ENCODE results near the gene FERMT2.

FERMT2 gene

GRCh38 chr14:52954346-52955214 is 3.7 kb upstream of the FERMT2 start:
- CTCF ChIA-PET: interaction anchor here (1.2 kb wide), 1 partner anchor 352 kb away, joined by 3 read pairs; no protein-coding TSS in a partner anchor
- DNase-seq: no peak
- Mint-ChIP-seq H3K4me1 (peaks cover 16% of the 10 kb centered on the region), H3K27ac (no peak overlapping the region), H3K36me3 (no peaks in the 10 kb centered on the region), H3K27me3 (peaks cover 43% of the 10 kb centered on the region), H3K4me3 (no peak overlapping the region), H3K9me3 (no peaks in the 10 kb centered on the region)

DNA sequence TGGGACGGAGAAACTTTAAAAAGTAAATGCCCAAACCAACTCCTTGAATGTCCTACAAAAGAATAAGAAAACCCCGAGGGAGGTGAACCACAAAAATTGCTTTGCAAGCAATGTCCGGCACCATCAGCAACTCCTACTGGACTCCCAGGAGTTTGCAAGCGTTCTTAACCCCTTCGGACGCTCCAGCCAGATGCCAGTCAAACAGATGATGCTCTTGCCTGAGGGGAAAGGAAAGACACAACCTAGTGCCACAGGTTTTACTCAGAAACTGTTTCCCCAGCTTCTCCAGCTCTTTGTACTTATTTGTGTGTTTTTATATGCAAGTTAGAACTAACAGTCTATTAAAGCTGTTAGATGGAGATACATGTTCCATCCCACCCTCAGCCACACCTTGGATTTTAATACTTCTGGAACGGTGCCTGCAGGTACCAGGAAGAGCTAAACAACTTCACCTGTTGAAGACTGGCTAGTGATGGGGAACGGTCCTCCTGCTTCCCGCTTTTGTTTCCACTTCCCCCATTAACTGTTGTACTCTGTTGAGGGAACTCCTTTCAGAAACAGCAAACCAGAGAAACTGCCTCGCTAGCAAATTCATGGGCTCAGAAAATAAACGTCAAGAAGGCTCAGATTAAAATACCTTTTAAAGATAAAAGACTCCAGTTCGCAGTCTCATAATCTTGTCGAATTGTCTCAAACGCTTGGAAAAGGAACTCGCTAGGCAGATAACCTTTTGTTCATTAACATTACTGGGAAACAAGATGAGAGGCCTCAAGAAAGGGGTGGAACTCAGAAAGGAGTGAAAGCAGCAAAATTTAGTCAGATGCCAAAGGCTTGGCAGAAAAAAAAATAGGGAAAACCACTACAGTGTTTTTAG is 1.1 kb upstream of the FERMT2 start:
- DNase-seq: no peak
- Mint-ChIP-seq H3K4me3 (peak overlapping the region; percentile 45), H3K27ac (no peak overlapping the region), H3K36me3 (no peaks in the 10 kb centered on the region), H3K27me3 (peaks cover 62% of the 10 kb centered on the region), H3K4me1 (peaks cover 21% of the 10 kb centered on the region), H3K9me3 (no peaks in the 10 kb centered on the region)
- CTCF ChIA-PET: interaction anchor here (0.6 to 1.3 kb wide), 3 partner anchors 9 to 135 kb away, joined by 3 to 5 read pairs (median 3); no protein-coding TSS in a partner anchor

DNA sequence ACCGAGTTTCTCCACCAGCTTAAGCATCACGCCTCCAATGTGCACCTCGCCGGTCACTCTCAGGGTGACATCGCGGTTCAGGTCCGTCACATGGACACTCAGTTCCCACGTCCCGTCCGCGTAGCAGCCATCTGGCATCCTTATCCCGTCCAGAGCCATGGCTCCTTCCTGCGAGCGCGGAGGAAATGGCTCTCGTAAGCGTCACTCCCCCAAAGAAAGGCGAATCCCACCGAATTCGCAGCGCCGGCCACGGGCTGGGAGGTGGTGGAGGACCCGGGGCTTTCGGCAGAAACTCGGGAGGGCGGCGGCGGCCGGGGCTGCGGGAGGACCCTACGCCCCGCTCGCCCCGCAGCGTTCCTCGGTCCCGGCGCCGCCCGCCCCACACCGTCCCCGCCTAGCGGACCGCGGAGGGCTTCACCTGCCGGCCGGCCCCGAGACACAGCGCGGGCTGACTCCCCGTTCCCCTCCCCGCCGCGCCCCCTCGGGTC is 396 bp downstream of the FERMT2 start:
- peaks cover 74% of the 10 kb centered on the region for H3K27me3 Mint-ChIP-seq
- H3K4me1 Mint-ChIP-seq: peaks cover 21% of the 10 kb centered on the region
- CTCF ChIA-PET: no interaction called here
- H3K4me3 Mint-ChIP-seq: peak overlapping the region; percentile 80
- H3K9me3 Mint-ChIP-seq: no peaks in the 10 kb centered on the region
- no peaks in the 10 kb centered on the region for H3K36me3 Mint-ChIP-seq
- H3K27ac Mint-ChIP-seq: no peak overlapping the region
- peak; percentile 35 for DNase-seq

DNA sequence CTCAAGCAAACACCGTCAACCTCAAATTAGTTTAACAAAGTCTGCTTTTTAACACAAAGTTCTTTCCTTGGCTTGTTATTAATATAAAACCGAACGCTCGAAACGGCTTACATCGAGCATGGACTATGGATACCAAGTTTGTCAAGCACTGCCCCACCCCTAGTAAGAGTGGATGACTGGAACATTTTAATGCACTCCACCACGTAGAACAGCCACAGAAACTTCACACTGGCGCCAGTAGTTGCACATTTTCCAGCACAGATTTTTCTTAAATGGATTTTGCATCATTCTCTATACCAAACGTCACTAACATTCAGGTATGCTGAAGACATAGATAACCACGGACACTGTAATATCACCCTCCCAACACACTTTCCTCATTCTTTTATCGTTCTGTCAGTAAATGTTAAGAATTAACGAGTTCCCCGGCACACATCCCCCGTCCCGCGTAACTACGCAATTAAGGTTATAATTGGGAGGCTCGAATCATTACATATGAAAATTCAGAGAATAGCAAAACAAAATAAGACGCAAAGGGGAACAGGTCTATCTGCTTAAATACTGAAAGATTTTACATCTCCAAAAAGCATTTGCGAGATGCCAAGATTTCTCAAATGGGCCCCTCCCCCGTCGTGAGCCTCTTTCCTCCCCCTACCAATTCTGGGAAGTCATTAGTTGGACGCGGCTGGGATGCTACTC is 990 bp downstream of the FERMT2 start:
- Mint-ChIP-seq H3K36me3 (no peaks in the 10 kb centered on the region), H3K4me3 (peak overlapping the region; percentile 80), H3K27ac (no peak overlapping the region), H3K27me3 (peaks cover 73% of the 10 kb centered on the region), H3K9me3 (no peaks in the 10 kb centered on the region), H3K4me1 (peaks cover 21% of the 10 kb centered on the region)
- DNase-seq: no peak
- CTCF ChIA-PET: interaction anchor here (0.6 to 2.2 kb wide), 3 partner anchors 11 to 399 kb away, joined by 3 to 9 read pairs (median 4); no protein-coding TSS in a partner anchor

GRCh38 chr14:52949249-52949648 is 1.6 kb downstream of the FERMT2 start:
- Mint-ChIP-seq H3K9me3 (no peaks in the 10 kb centered on the region), H3K27ac (no peak overlapping the region), H3K27me3 (peaks cover 69% of the 10 kb centered on the region), H3K4me1 (peaks cover 21% of the 10 kb centered on the region), H3K36me3 (no peaks in the 10 kb centered on the region), H3K4me3 (peak overlapping the region; percentile 80)
- CTCF ChIA-PET: interaction anchor here (0.6 to 2.2 kb wide), 3 partner anchors 11 to 398 kb away, joined by 3 to 9 read pairs (median 4); no protein-coding TSS in a partner anchor
- DNase-seq: no peak

DNA sequence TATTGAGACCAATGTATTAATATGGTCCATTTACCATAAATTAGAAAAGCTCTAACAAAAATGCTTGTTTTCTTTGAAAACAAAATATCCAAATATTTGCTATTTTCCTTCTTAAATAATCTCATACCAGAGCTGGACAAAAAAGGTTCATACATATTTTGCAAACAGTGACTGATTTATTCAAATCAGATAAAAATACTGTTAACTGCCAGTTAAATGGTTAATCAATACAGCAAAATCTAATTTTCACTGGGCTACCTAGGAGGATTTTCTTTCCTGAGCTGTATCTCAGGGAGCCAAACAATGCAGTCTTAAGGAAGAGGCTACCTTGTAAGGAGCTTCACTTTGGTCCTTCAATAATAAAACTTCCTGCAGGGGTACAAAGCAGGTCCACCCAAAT is 2.0 kb downstream of the FERMT2 start:
- no peaks in the 10 kb centered on the region for H3K9me3 Mint-ChIP-seq
- DNase-seq: no peak
- H3K27me3 Mint-ChIP-seq: peaks cover 69% of the 10 kb centered on the region
- H3K4me3 Mint-ChIP-seq: no peak overlapping the region
- H3K27ac Mint-ChIP-seq: no peak overlapping the region
- no peaks in the 10 kb centered on the region for H3K36me3 Mint-ChIP-seq
- peaks cover 21% of the 10 kb centered on the region for H3K4me1 Mint-ChIP-seq
- CTCF ChIA-PET: interaction anchor here (0.8 to 2.2 kb wide), 2 partner anchors 12 to 398 kb away, joined by 4 to 9 read pairs; no protein-coding TSS in a partner anchor

DNA sequence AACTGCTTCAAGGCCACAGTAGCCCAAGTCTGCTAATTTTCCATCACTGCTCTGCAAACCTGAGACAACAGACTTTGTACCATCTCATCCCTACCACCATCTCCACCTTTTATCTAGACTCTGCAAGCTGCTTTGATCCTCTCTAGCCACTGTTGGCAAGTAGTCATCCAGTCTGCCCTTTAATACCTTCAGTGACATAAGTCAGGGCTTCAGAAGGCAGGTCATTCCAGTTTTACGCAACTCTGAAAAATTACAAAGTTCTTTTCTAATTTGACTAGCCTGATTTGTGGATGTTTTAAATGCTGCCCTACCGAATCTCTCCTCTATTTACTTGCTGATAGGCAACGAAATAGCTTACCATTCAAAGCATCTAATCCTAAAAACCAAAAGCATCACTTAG is 2.8 kb downstream of the FERMT2 start:
- CTCF ChIA-PET: interaction anchor here (0.5 to 2.2 kb wide), 3 partner anchors 13 to 174 kb away, joined by 3 to 9 read pairs (median 4); no protein-coding TSS in a partner anchor
- no peaks in the 10 kb centered on the region for H3K9me3 Mint-ChIP-seq
- H3K27ac Mint-ChIP-seq: no peak overlapping the region
- no peak for DNase-seq
- H3K4me3 Mint-ChIP-seq: no peak overlapping the region
- H3K27me3 Mint-ChIP-seq: peaks cover 64% of the 10 kb centered on the region
- no peaks in the 10 kb centered on the region for H3K36me3 Mint-ChIP-seq
- peaks cover 21% of the 10 kb centered on the region for H3K4me1 Mint-ChIP-seq

DNA sequence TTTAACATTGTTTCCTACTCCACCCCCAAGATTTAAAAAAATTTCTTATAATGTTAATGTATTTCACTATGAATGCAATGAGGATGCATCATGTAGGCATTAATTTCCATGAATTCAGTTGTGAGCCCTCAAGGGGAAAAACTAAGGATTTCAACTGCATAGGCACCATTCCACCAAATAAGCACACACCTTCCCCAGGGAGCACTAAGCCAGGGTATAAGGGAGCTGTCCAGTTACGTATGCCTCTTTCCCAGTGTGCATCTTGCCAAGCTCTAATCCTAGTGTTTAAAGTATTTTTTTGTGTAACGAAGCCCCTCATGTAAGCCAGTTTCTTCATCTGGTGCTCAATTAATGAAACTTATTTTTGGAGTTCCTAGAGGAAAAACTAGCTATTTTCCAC is 6.6 kb downstream of the FERMT2 start:
- no peak overlapping the region for H3K27ac Mint-ChIP-seq
- CTCF ChIA-PET: no interaction called here
- no peak for DNase-seq
- H3K4me3 Mint-ChIP-seq: no peak overlapping the region
- H3K4me1 Mint-ChIP-seq: peaks cover 1% of the 10 kb centered on the region
- no peaks in the 10 kb centered on the region for H3K36me3 Mint-ChIP-seq
- peaks cover 28% of the 10 kb centered on the region for H3K27me3 Mint-ChIP-seq
- H3K9me3 Mint-ChIP-seq: no peaks in the 10 kb centered on the region

GRCh38 chr14:52939427-52939826 is 11.4 kb downstream of the FERMT2 start:
- CTCF ChIA-PET: no interaction called here
- H3K4me1 Mint-ChIP-seq: no peaks in the 10 kb centered on the region
- H3K4me3 Mint-ChIP-seq: no peak overlapping the region
- no peak for DNase-seq
- no peaks in the 10 kb centered on the region for H3K36me3 Mint-ChIP-seq
- H3K27ac Mint-ChIP-seq: no peak overlapping the region
- H3K9me3 Mint-ChIP-seq: no peaks in the 10 kb centered on the region
- peaks cover 9% of the 10 kb centered on the region for H3K27me3 Mint-ChIP-seq

DNA sequence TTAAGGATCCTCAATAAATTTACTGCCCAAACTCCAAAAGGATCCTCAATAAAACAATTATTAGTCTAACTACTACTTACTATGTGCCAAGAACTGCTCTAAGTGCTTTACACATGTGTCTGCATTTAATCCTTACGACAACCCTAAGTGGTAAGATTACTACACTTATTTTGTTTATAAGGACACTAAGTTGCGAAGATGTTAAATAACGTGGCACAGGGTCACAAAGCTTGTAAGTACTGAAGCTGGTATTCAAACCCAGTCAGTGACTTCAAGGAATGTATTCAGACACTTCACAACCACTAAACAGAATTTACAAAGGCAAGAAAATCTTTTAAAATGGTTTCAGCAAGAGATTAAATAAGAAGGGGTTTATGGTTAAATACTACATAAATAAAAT is 13.0 kb downstream of the FERMT2 start:
- Mint-ChIP-seq H3K27ac (no peak overlapping the region), H3K9me3 (no peaks in the 10 kb centered on the region), H3K36me3 (no peaks in the 10 kb centered on the region), H3K4me3 (no peak overlapping the region), H3K4me1 (no peaks in the 10 kb centered on the region), H3K27me3 (peaks cover 9% of the 10 kb centered on the region)
- CTCF ChIA-PET: interaction anchor here (1.0 kb wide), 1 partner anchor 115 kb away, joined by 3 read pairs; no protein-coding TSS in a partner anchor
- DNase-seq: no peak

- no peak overlapping the region for H3K4me3 Mint-ChIP-seq
- no peaks in the 10 kb centered on the region for H3K4me1 Mint-ChIP-seq
- H3K9me3 Mint-ChIP-seq: no peaks in the 10 kb centered on the region
- no peak overlapping the region for H3K27ac Mint-ChIP-seq
- CTCF ChIA-PET: interaction anchor here (1.0 kb wide), 1 partner anchor 114 kb away, joined by 3 read pairs; no protein-coding TSS in a partner anchor
- H3K27me3 Mint-ChIP-seq: peaks cover 9% of the 10 kb centered on the region
- no peaks in the 10 kb centered on the region for H3K36me3 Mint-ChIP-seq
- DNase-seq: no peak
Measured at GRCh38 chr14:52937306-52937705, 13.5 kb downstream of the FERMT2 start.

DNA sequence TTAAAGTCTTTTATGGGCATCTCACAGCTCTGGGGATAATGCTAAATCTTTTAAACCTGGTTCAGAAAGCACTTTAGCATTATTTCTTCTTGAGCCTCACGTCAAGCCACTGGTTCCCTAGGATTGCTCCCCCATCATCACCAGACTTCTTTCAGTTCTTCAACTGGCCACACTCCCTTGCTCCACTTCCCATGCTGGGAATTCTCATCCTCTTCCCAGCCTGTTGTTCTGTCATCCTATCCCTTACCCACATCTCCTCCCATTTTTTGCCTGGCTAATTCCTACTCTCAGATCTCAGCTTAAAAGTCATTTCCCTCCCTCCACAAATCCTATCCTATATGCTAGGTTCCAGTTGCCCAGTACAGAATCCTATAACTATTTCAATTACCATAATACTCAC is 14.4 kb downstream of the FERMT2 start:
- Mint-ChIP-seq H3K4me3 (no peak overlapping the region), H3K4me1 (no peaks in the 10 kb centered on the region), H3K9me3 (no peaks in the 10 kb centered on the region), H3K36me3 (no peaks in the 10 kb centered on the region), H3K27me3 (peaks cover 9% of the 10 kb centered on the region), H3K27ac (no peak overlapping the region)
- CTCF ChIA-PET: interaction anchor here (0.6 kb wide), 1 partner anchor 16 kb away, joined by 4 read pairs; no protein-coding TSS in a partner anchor
- no peak for DNase-seq

DNA sequence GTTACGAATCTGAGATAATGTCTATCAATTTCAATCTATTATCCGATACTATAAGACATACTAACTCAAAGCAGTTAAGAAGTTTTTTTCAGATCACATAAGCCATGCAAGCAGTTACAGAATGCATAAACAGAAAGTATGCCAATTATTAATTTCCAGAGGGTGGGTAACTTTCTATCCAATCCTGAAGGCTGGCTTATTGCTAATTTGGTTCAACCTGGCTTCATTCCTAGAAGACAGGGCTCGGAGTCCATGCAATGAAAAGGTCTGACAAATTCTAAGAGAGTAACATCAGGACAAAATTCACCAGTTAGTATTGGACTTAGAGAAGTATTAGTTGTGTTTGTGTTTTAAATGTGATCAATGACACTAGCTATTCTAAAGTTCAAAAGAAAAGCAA is 15.0 kb downstream of the FERMT2 start:
- H3K27ac Mint-ChIP-seq: no peak overlapping the region
- CTCF ChIA-PET: no interaction called here
- no peak overlapping the region for H3K4me3 Mint-ChIP-seq

More for the DNA sequence above, 15.0 kb downstream of the FERMT2 start:
- H3K36me3 Mint-ChIP-seq: no peaks in the 10 kb centered on the region
- H3K4me1 Mint-ChIP-seq: no peaks in the 10 kb centered on the region
- no peaks in the 10 kb centered on the region for H3K9me3 Mint-ChIP-seq
- H3K27me3 Mint-ChIP-seq: peaks cover 9% of the 10 kb centered on the region
- no peak for DNase-seq
